ENCODE results near the gene SH3PXD2B.

Gene SH3PXD2B

DNA sequence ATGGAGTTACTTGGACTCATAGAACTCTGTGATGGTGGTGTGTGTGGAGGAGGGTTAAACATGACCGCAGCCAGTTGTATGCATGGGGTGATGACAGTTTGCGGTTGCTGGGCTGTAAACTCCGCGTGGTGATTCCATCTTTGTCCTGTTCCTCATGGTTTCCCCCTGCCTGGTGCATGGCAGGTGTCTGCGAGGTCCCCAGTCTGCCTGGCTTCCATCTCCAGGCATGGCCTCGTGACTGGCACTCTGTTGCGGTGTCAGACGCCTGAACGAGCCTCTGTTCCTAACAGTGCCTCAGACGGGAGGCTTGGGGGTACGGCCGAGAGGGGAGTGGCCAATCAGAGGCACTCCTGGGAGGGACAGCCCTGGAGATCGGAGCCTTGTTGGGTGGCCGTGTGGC is 33.9 kb upstream of the SH3PXD2B start:
- H3K79me2 ChIP-seq (ENCODE audit: insufficient read depth, low read length): no peaks in the 10 kb centered on the region
- H3F3A ChIP-seq (ENCODE audit: insufficient read depth, low read length): no peaks in the 10 kb centered on the region
- peaks cover 4% of the 10 kb centered on the region; the same call in 1 of the 2 replicates for H3K27me3 ChIP-seq (ENCODE audit: insufficient read depth, low read length)
- TF ChIP-seq CTCF (IDR thresholded peaks at IDR 0.05; ENCODE audit: low read length): no peak
- TF ChIP-seq EZH2 (IDR thresholded peaks at IDR 0.05; ENCODE audit: borderline replicate concordance, low read length): no peak
- no peak overlapping the region for H3K4me3 ChIP-seq (ENCODE audit: low read depth, low read length, poor library complexity, severe bottlenecking)
- no peaks in the 10 kb centered on the region for H3K4me1 ChIP-seq (ENCODE audit: insufficient read depth, low read length, severe bottlenecking)
- H3K4me2 ChIP-seq (ENCODE audit: low read length): no peak overlapping the region
- H3K9me3 ChIP-seq (ENCODE audit: low read length): no peaks in the 10 kb centered on the region
- no peak overlapping the region for H2AFZ ChIP-seq (ENCODE audit: low read length)
- no peaks in the 10 kb centered on the region for H4K20me1 ChIP-seq (ENCODE audit: insufficient read depth, low read length)
- no peaks in the 10 kb centered on the region for H3K9me2 ChIP-seq (ENCODE audit: low read depth, low read length)
- H3K27ac ChIP-seq (ENCODE audit: low read depth, low read length, poor library complexity, severe bottlenecking): no peak overlapping the region
- H3K9ac ChIP-seq (ENCODE audit: low read length): no peak overlapping the region
- H3K36me3 ChIP-seq (ENCODE audit: insufficient read depth, low read length): no peaks in the 10 kb centered on the region

DNA sequence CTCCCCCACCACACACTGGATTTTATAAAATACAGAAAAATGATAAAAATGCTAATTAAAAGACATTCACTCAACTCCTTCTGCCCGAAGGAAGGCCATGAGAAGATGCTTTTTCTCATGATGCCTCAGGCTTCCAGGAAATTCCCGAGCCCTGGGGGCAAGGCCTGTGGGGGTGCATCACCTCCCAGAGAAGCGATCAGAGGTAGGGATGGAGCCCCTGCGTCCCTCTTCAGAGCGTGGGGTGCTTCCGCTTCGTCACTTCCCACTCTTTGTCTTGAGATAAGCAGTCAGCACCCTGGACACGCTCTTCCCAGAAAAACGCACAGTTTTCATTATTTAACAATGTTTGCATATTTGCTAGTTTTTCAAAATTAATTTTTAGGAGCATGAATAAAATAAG is 33.3 kb upstream of the SH3PXD2B start:
- Histone ChIP-seq H3K4me1 (ENCODE audit: insufficient read depth, low read length, severe bottlenecking) (no peaks in the 10 kb centered on the region), H3K27me3 (ENCODE audit: insufficient read depth, low read length) (peaks cover 4% of the 10 kb centered on the region; the same call in 1 of the 2 replicates), H2AFZ (ENCODE audit: low read length) (no peak overlapping the region), H3K36me3 (ENCODE audit: insufficient read depth, low read length) (no peaks in the 10 kb centered on the region), H3K79me2 (ENCODE audit: insufficient read depth, low read length) (no peaks in the 10 kb centered on the region), H3F3A (ENCODE audit: insufficient read depth, low read length) (no peaks in the 10 kb centered on the region), H3K9me2 (ENCODE audit: low read depth, low read length) (no peaks in the 10 kb centered on the region), H3K9ac (ENCODE audit: low read length) (no peak overlapping the region), H4K20me1 (ENCODE audit: insufficient read depth, low read length) (no peaks in the 10 kb centered on the region), H3K9me3 (ENCODE audit: low read length) (no peaks in the 10 kb centered on the region), H3K4me2 (ENCODE audit: low read length) (no peak overlapping the region), H3K27ac (ENCODE audit: low read depth, low read length, poor library complexity, severe bottlenecking) (no peak overlapping the region), H3K4me3 (ENCODE audit: low read depth, low read length, poor library complexity, severe bottlenecking) (no peak overlapping the region)
- no peak for TF ChIP-seq CTCF (IDR thresholded peaks at IDR 0.05; ENCODE audit: low read length)
- no peak for TF ChIP-seq EZH2 (IDR thresholded peaks at IDR 0.05; ENCODE audit: borderline replicate concordance, low read length)

DNA sequence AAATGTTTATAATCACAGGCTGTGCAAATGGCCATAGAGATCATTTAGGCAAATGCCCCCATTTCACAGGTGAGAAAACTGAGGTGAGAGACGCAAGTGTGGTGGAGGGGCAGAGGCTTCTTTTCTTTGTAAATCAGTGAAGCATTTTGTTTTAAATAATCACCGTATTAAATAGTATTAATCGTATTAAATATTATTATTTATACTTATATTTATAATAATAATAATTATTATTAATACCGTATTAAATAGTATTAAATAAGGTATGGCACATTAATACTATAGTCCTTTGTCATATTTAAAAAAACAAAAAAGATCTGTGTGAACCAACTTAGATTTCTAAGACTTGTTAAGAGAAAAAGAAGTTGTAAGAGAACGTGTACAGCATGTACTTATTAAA is 32.6 kb upstream of the SH3PXD2B start:
- H3K79me2 ChIP-seq (ENCODE audit: insufficient read depth, low read length): no peaks in the 10 kb centered on the region
- no peaks in the 10 kb centered on the region for H3K9me2 ChIP-seq (ENCODE audit: low read depth, low read length)
- no peaks in the 10 kb centered on the region for H3K36me3 ChIP-seq (ENCODE audit: insufficient read depth, low read length)
- H3F3A ChIP-seq (ENCODE audit: insufficient read depth, low read length): no peaks in the 10 kb centered on the region
- no peak overlapping the region for H3K4me2 ChIP-seq (ENCODE audit: low read length)
- H3K4me1 ChIP-seq (ENCODE audit: insufficient read depth, low read length, severe bottlenecking): no peaks in the 10 kb centered on the region
- peaks cover 4% of the 10 kb centered on the region; the same call in 1 of the 2 replicates for H3K27me3 ChIP-seq (ENCODE audit: insufficient read depth, low read length)
- H3K9me3 ChIP-seq (ENCODE audit: low read length): no peaks in the 10 kb centered on the region
- H2AFZ ChIP-seq (ENCODE audit: low read length): no peak overlapping the region
- TF ChIP-seq CTCF (IDR thresholded peaks at IDR 0.05; ENCODE audit: low read length) (no peak), EZH2 (IDR thresholded peaks at IDR 0.05; ENCODE audit: borderline replicate concordance, low read length) (no peak)
- no peak overlapping the region for H3K9ac ChIP-seq (ENCODE audit: low read length)
- no peaks in the 10 kb centered on the region for H4K20me1 ChIP-seq (ENCODE audit: insufficient read depth, low read length)
- H3K4me3 ChIP-seq (ENCODE audit: low read depth, low read length, poor library complexity, severe bottlenecking): no peak overlapping the region
- no peak overlapping the region for H3K27ac ChIP-seq (ENCODE audit: low read depth, low read length, poor library complexity, severe bottlenecking)

All from OCI-LY1 (cell line).